ENCODE data around the gene ARFGAP1.

Gene ARFGAP1

DNA sequence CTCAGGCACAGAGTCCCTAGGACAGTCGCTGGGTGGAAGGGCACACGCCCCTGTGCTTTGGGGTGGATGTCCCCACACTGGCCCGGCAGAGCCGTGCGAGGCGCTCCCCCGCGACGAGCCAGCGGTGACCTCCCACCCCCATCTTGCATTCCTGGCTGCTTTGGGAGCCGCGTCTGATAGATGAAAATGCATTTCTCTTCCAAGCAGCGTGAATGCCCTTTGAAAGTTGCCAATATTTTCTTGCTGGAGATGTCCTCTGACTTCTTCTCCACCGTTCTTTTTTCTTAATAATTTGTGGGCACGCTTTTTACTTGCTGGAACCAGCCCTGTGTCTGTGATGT is 50.3 kb downstream of the ARFGAP1 start:
- Histone ChIP-seq H3K9me3 (ENCODE audit: control insufficient read depth, insufficient read depth, low read length) (peaks cover 10% of the 10 kb centered on the region; the same call in 1 of the 2 replicates), H3K4me1 (ENCODE audit: control insufficient read depth, low read length) (peaks cover 23% of the 10 kb centered on the region), H3K9me2 (replicated peaks; ENCODE audit: control insufficient read depth, low read length) (no peaks in the 10 kb centered on the region), H3K4me3 (ENCODE audit: low read length) (no peak overlapping the region), H3K27ac (ENCODE audit: low read depth, low read length) (no peak overlapping the region), H3K27me3 (ENCODE audit: control insufficient read depth, low read length) (peaks cover 5% of the 10 kb centered on the region; the same call in 1 of the 2 replicates), H3K4me2 (ENCODE audit: low read length) (no peak overlapping the region), H3K36me3 (ENCODE audit: control insufficient read depth, low read length) (no peaks in the 10 kb centered on the region), H3F3A (ENCODE audit: control insufficient read depth, insufficient read depth) (peaks cover 14% of the 10 kb centered on the region), H3K79me2 (ENCODE audit: control insufficient read depth, low read length) (no peaks in the 10 kb centered on the region), H4K20me1 (ENCODE audit: control insufficient read depth, insufficient read depth, low read depth, low read length) (no peaks in the 10 kb centered on the region)
- TF ChIP-seq, protein P1, sequence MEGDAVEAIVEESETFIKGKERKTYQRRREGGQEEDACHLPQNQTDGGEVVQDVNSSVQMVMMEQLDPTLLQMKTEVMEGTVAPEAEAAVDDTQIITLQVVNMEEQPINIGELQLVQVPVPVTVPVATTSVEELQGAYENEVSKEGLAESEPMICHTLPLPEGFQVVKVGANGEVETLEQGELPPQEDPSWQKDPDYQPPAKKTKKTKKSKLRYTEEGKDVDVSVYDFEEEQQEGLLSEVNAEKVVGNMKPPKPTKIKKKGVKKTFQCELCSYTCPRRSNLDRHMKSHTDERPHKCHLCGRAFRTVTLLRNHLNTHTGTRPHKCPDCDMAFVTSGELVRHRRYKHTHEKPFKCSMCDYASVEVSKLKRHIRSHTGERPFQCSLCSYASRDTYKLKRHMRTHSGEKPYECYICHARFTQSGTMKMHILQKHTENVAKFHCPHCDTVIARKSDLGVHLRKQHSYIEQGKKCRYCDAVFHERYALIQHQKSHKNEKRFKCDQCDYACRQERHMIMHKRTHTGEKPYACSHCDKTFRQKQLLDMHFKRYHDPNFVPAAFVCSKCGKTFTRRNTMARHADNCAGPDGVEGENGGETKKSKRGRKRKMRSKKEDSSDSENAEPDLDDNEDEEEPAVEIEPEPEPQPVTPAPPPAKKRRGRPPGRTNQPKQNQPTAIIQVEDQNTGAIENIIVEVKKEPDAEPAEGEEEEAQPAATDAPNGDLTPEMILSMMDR (IDR thresholded peaks at IDR 0.05; ENCODE audit: low read depth, low read length, poor library complexity, severe bottlenecking), result no peak
- TF ChIP-seq EZH2phosphoT487 (IDR thresholded peaks at IDR 0.05; ENCODE audit: borderline replicate concordance, low read length), result no peak

GRCh38 chr20:63323357-63323981 is 50.9 kb downstream of the ARFGAP1 start:
- H3K27me3 ChIP-seq (ENCODE audit: control insufficient read depth, low read length), result peaks cover 5% of the 10 kb centered on the region; the same call in 1 of the 2 replicates
- H3K9me3 ChIP-seq (ENCODE audit: control insufficient read depth, insufficient read depth, low read length), result peaks cover 10% of the 10 kb centered on the region; the same call in 1 of the 2 replicates
- no peak overlapping the region for H3K27ac ChIP-seq (ENCODE audit: low read depth, low read length)
- H4K20me1 ChIP-seq (ENCODE audit: control insufficient read depth, insufficient read depth, low read depth, low read length), result no peaks in the 10 kb centered on the region
- H3K9me2 ChIP-seq (replicated peaks; ENCODE audit: control insufficient read depth, low read length), result no peaks in the 10 kb centered on the region
- H3K79me2 ChIP-seq (ENCODE audit: control insufficient read depth, low read length), result no peaks in the 10 kb centered on the region
- H3K4me2 ChIP-seq (ENCODE audit: low read length), result no peak overlapping the region
- H3K4me3 ChIP-seq (ENCODE audit: low read length), result no peak overlapping the region
- H3K36me3 ChIP-seq (ENCODE audit: control insufficient read depth, low read length), result no peaks in the 10 kb centered on the region
- H3F3A ChIP-seq (ENCODE audit: control insufficient read depth, insufficient read depth), result peaks cover 14% of the 10 kb centered on the region
- H3K4me1 ChIP-seq (ENCODE audit: control insufficient read depth, low read length), result peaks cover 23% of the 10 kb centered on the region
- TF ChIP-seq EZH2phosphoT487 (IDR thresholded peaks at IDR 0.05; ENCODE audit: borderline replicate concordance, low read length), result no peak
- TF ChIP-seq, protein P1 (IDR thresholded peaks at IDR 0.05; ENCODE audit: low read depth, low read length, poor library complexity, severe bottlenecking), result no peak

DNA sequence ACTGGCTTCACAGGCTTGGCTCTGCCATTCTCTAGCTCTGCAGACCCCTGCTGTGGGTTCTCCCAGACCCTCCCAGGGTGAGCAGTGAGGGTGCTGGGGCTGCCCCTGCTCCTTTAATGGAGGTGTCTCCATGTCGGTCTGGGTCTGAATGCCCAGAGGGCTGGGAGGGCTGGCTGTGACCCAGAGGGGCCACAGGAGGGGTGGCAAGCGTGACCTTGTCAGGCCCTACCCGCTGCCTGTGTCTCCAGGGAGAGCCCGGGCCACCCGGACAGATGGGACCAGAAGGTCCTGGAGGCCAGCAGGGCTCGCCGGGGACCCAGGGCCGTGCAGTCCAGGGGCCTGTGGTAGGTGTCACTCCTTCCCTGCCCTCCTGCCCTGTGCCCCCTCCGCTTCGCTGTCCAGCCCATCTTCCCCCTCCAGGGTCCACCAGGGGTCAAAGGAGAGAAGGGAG is 52.4 kb downstream of the ARFGAP1 start:
- Histone ChIP-seq H3K9me2 (replicated peaks; ENCODE audit: control insufficient read depth, low read length) (no peaks in the 10 kb centered on the region), H3K36me3 (ENCODE audit: control insufficient read depth, low read length) (no peaks in the 10 kb centered on the region), H3K9me3 (ENCODE audit: control insufficient read depth, insufficient read depth, low read length) (peaks cover 10% of the 10 kb centered on the region; the same call in 1 of the 2 replicates), H3K4me2 (ENCODE audit: low read length) (no peak overlapping the region), H3F3A (ENCODE audit: control insufficient read depth, insufficient read depth) (peaks cover 14% of the 10 kb centered on the region), H4K20me1 (ENCODE audit: control insufficient read depth, insufficient read depth, low read depth, low read length) (no peaks in the 10 kb centered on the region), H3K27ac (ENCODE audit: low read depth, low read length) (no peak overlapping the region), H3K79me2 (ENCODE audit: control insufficient read depth, low read length) (no peaks in the 10 kb centered on the region), H3K4me3 (ENCODE audit: low read length) (no peak overlapping the region), H3K4me1 (ENCODE audit: control insufficient read depth, low read length) (peaks cover 23% of the 10 kb centered on the region), H3K27me3 (ENCODE audit: control insufficient read depth, low read length) (peaks cover 5% of the 10 kb centered on the region; the same call in 1 of the 2 replicates)
- no peak for TF ChIP-seq EZH2phosphoT487 (IDR thresholded peaks at IDR 0.05; ENCODE audit: borderline replicate concordance, low read length)
- TF ChIP-seq, protein P1 (IDR thresholded peaks at IDR 0.05; ENCODE audit: low read depth, low read length, poor library complexity, severe bottlenecking), result no peak

Data from DOHH2 (cell line).